Stimulated activated CD4-positive, alpha-beta T cell treated with anti-CD3 and anti-CD28 coated beads, Interleukin-4, amount 100 ng/mL, for 24 hours (primary cell): Measurements from ENCODE around the gene TEX51.

ENCODE experiments used
- DNase-seq: peaks from one replicate; pipeline ENCODE4 v3.0.0-alpha.2; 2020

TEX51 gene

GRCh38 chr2:126898636-126899035 is at the start of gene TEX51:
Gene TEX51, plus strand, starts transcription at chr2:126898890. Its CDS starts 29 bp downstream, at chr2:126898919.
- DNase-seq: no peak

DNA sequence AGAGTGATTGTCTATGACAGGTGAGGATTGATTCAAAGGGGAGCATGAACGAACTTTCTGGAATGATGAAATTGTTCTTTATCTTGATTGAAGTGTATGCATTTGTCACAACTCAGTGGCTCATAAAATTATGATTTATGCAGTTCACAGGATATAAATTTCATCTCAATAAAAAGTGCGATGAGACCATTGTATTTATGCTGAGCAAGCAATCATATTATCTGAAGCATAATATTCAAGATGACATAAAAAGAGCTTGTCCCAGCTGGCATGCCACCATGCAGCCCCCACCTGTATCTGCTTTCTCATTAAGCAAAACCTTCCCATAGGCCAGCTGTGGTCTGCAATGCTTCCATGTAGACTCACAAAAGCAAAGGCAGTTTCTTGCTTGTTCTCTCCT is 49.6 kb upstream of the TEX51 start:
- DNase-seq: no peak

DNA sequence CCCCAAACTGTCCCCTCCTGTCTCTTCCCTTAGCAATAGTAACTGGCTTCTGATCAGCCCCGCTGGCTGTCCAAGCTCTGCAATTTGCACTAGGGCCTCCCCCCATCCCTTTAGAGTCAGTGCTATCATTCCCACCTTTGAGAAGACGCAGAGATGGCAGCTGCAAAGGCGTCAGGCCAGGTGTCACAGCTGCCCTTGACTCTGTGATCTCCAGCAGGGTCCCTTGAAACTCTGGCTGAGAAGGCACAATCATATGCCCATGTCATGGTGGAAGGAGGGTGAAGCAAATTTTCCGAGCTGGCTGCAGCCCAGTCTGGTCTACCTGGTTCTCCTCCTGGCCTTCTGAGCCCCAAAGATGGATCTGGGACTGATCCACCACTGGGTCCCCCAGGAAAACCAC is 49.2 kb upstream of the TEX51 start:
- DNase-seq: no peak

DNA sequence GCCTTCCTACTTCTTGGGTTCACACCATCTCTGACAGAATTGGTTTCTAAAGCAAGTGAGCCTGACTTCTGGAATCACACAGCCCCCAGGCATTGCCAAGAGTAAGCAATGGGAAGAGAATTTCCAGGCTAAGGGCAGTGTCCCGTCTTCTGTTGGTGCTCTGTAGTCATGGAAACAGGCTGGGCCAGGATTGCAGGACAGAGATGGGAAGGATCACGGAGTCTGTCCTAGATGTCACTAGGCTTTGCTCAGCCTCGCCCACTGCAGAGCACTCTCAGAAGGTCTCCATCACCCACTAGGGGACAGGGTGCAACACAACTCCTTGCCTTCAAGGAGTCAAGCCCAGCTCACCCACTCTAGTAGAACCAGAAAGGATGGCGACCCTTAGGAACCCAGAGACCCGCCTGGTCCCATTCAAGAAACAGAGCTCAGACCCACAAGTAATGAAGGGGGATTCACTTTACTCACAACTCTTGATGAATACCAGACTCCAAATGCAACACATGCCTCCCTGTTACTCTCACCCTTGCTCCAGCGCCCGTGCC is 48.6 kb upstream of the TEX51 start:
- DNase-seq: no peak

DNA sequence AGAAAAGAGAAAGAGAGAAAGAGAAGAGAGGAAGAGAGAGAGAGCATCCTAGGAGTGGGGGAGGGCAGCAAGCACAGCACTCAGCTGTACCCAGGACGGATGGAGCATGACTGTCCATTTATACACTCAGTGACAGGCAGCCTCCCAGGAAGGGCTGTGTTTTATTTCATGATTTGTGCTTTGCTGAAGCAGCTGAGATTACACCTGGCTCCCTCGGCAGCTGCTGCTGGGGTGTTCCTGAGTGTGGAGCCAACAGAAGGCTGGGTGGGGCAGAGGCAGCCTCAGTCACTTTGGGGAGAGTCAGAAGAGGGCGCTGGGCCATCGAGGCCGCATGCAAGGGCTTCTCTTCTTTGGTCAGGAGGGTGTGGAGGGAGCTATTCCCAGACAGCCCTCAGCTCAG is 47.8 kb upstream of the TEX51 start:
- DNase-seq: no peak

- no peak for DNase-seq
These were observed 46.9 kb upstream of the TEX51 start for GRCh38 chr2:126851756-126852155.

- DNase-seq: no peak
These were observed 46.3 kb upstream of the TEX51 start for GRCh38 chr2:126852361-126852760.

DNA sequence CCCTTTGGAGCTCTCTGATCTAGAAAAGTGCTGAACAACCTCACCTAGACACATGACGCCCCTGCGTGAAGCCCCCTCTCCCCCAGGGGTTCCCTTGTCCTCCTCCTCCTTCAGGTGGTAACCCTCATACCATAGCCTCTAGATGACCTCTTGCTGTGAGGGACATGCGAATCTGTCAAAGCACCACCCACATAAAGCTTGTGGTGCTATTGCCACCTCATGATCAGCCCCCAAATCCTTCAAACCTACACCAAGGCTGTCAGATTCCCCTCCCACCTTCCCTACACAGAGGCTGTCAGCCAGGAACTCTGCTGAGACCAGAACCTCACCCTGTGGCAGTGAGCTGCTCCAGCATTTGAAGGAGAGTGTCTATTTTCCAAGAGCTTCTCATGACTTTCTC is 43.1 kb upstream of the TEX51 start:
- no peak for DNase-seq

- no peak for DNase-seq
These were observed 42.3 kb upstream of the TEX51 start for GRCh38 chr2:126856403-126856802.

DNA sequence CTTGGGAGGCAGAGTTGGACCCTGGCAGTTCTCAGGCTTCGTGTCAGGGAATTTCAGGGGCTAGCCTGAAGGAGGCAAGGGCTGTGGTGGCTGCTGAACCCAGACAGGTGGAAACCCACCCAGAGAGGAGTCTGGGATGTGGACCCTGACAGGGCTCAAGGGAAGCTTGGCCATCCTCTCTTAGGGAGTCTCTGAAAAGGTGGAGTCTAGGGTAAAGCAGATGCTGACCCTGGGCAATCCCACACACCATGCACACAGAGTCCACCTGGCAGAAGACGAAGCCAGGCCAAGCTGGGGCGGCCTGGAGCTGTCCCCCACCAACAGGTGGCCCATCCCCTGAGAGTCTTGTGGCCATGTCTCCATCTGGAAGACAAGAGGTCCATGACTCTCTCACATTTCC is 41.2 kb upstream of the TEX51 start:
- no peak for DNase-seq

DNA sequence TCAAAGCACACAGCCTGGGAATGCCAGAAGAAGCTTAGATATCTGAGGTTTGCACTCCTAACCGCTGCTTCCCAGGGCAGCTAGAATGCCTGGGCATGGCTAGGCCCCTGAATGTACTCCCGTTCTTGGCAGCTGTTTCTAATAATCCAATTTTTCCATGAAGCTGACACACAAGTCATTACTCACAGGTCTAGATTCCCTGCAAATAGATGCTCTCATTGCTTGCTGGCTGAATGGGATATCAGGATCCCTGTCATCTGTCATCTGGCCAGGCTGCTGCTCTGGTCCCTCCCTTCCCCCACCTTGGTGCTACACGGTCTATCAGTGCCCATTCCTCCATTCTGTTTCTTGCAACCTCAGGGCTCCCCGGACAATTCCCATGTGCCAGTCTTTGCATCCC is 40.7 kb upstream of the TEX51 start:
- no peak for DNase-seq

DNA sequence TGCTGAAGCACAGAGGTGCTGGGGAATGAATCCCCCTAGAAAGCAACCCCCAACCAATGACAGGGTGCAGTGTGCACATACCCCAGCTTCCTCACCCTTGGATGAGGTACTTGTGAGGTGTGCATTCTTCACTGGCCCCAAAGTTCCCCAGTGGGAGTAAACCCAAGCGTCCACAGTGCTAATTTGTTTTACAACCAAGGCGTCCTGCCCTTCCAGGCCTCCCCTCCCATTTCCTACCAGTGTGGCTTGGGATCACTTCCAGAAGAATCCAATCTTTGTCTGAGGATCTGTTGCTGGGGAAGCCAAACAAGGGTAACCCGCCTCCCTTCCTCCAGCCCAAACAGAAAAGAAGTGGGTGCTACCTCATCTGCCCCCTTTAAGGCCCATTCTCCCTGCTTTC is 40.3 kb upstream of the TEX51 start:
- no peak for DNase-seq

DNA sequence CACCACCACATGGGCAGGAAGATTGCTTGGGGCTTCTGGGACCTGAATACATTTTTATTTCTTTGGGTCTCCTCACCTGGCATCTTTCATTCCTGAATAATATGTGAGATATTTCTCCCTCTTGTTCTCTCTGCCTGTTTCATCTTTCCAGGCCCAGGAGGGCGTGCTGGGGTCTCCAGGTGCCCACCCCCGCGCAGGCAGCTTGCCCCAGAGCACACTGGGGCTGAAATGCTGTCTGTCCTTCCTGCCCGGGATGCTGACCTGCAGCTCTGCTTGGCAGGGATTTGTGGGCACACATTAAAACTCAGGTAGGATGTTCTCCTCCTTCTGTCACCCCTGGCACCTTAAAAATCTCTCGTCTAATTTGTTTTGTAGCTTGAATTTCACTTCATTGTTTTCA is 39.7 kb upstream of the TEX51 start:
- DNase-seq: no peak

GRCh38 chr2:126859631-126860030 is 39.1 kb upstream of the TEX51 start:
- DNase-seq: no peak

DNA sequence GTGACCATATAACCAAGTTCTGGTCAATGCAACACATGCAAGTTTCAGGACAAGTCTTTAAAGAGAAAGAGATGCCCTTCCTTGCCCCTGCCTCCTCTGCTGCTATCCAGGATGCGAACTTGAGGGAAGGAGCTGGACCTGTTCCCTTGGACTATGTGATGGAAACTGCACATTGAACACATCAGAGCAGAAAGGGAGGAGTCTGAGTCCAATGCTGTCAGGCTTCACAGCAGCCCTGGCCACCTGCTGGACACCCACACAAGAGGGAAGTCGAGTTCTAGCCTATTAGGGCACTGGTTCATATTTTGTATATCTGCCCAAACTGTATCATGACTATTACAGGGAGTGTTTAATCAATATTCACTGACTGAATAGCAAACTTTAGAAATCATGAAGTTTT is 38.3 kb upstream of the TEX51 start:
- DNase-seq: no peak

DNA sequence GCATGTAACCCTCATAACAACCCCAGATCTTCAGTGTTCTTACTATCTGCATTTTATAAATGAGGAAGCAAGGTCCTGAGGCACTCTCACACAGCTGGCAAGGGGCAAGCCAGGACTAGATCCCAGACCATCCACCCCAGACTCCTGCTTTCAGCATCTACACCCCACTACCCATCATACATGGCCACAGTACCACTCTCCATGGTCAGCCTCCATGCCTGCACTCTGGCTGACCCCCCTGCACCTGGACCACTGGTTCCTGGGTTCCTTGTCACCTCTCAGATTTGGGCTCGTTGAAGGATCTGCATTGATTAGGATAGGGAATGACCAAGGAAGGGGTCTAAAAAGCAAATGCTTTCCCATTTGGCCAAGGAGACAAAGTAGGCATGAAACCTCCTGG is 36.0 kb upstream of the TEX51 start:
- no peak for DNase-seq

- DNase-seq: no peak
These were observed 35.2 kb upstream of the TEX51 start for GRCh38 chr2:126863336-126864015.

DNA sequence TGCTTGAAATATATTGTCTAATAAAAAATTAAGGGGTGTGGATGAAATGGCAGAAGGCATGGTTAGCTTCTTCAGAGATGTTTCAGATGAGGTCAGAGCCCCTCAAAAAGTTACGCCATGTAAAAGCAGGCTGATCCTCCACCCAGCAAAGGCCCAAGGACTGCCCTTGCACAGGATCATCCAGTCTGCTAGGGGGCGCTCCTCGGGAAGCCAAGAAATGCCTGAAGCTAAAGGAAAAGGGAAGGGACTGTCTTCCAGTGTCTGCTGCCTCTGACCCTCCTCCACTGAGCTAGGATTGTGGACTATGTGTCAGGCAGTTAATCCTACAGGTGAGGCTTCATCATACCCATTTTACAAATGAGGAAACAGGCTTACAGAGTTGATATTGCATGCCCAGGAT is 33.8 kb upstream of the TEX51 start:
- DNase-seq: no peak

DNA sequence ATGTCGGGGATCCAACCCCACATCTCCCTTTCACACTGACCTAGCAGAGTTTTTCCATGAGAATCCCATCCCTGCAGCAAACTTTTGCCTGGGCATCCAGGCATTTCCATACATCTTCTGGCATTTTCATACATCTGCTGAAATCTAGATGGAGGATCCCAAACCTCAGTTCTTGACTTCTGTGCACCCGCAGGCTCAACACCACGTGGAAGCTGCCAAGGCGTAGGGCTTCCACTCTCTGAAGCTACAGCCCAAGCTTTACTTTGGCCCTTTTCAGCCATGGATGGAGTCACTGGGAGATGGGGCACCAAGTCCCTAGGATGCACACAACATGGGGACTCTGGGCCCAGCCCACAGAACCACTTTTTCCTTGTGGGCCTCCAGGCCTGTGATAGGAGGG is 32.2 kb upstream of the TEX51 start:
- DNase-seq: no peak

DNA sequence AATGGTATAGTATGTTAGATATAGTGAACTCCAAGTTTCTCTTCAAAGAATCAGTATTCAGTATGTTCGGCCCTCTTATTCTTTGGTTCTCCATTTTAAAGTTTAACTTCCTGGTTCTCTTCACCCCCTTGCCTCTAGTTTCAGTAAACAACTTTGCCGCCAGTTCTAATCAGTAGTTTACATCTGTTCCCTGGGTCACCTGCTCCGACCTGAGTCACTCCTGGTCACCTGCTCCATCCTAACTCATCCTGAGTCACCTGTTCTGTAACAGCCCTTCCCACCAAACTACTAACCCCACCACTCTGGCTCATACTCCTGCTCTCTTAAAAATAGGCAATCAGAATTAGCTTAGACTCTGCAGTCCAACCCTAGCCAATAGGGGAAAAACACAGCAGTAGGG is 23.7 kb upstream of the TEX51 start:
- no peak for DNase-seq

- no peak for DNase-seq
These were observed 22.1 kb upstream of the TEX51 start for GRCh38 chr2:126876631-126877030.

- DNase-seq: no peak
These were observed 21.6 kb upstream of the TEX51 start for GRCh38 chr2:126877041-126877440.

- DNase-seq: no peak
These were observed 20.7 kb upstream of the TEX51 start for GRCh38 chr2:126877861-126878565.

DNA sequence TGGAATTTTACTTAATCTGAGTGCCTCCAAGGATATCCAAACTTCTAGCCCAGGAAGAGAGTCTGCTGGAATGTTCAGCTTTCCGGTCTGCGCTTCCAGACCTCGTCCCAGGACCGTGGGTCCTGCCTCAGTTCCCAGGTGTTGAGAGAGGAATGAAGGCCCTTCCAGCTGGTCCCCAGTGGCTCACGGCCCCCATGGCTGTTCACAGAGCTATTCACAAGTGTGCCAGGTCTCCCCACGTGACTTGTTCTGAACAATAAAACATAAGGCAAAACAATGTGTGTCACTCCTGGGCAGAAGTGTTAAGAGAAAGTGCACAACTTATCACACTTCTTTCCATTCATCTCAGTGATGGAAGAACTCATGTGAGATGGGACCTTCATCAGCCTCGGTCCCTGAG is 20.1 kb upstream of the TEX51 start:
- DNase-seq: no peak
